Common myeloid progenitor, CD34-positive (primary cell): ENCODE measurements around the gene SFPQ.

ENCODE experiments used
- CTCF ChIA-PET: fragments of 350-600 bp; sonication (Branson Sonifier 250); formaldehyde crosslinking; loops from one replicate; lab custom pipeline; 2021; ENCODE audit warnings: antibody characterized with exemption; lab: Charles Lee
- POLR2A ChIA-PET: fragments of 350-600 bp; sonication (Branson Sonifier 250); formaldehyde crosslinking; loops from one replicate; lab custom pipeline; 2021; ENCODE audit warnings: antibody characterized with exemption; lab: Charles Lee
- DNase-seq, 3 donors: peaks; one replicate each; pipeline versions ENCODE4 v3.0.0 to v3.0.0-alpha.2; 2013
- H3K27ac ChIP-seq, 2 experiments: 1 replicate in 1 of 2; 2 replicates in 1 of 2; pipeline ENCODE4 v1.7.0; 2013; ENCODE audit warnings: inconsistent platforms in 2 of 2, low read length in 2 of 2, mild to moderate bottlenecking in 2 of 2, low read depth in 1 of 2, moderate library complexity in 1 of 2; ENCODE audit not compliant: severe bottlenecking in 2 of 2, insufficient read depth in 1 of 2, poor library complexity in 1 of 2
- H3K27me3 ChIP-seq, 5 experiments: replicated peaks in 2 of 5; 1 replicate in 3 of 5; 2 replicates in 2 of 5; pipeline versions ENCODE4 v1.6.1 to v1.7.0; 2013; ENCODE audit warnings: low read length in 4 of 5, mild to moderate bottlenecking in 2 of 5, moderate library complexity in 2 of 5, inconsistent platforms in 1 of 5; ENCODE audit not compliant: insufficient read depth in 5 of 5, control insufficient read depth in 4 of 5
- H3K36me3 ChIP-seq, 4 experiments: 1 replicate in 2 of 4; 2 replicates in 2 of 4; pipeline versions ENCODE4 v1.6.1 to v1.7.0; 2013; ENCODE audit warnings: low read length in 3 of 4, control low read depth in 1 of 4, mild to moderate bottlenecking in 1 of 4; ENCODE audit not compliant: control insufficient read depth in 4 of 4, insufficient read depth in 4 of 4
- H3K4me1 ChIP-seq, 4 experiments: 1 replicate in 3 of 4; 2 replicates in 1 of 4; pipeline versions ENCODE4 v1.6.1 to v1.7.1; 2013; ENCODE audit warnings: low read length in 3 of 4, mild to moderate bottlenecking in 3 of 4, control low read depth in 1 of 4, inconsistent platforms in 1 of 4, moderate library complexity in 1 of 4; ENCODE audit not compliant: control insufficient read depth in 4 of 4, insufficient read depth in 4 of 4; ENCODE audit errors: control extremely low read depth in 1 of 4
- H3K4me3 ChIP-seq, 7 experiments: 1 replicate in 4 of 7; 2 replicates in 3 of 7; pipeline versions ENCODE4 v1.5.1 to v1.7.0; 2013; ENCODE audit warnings: mild to moderate bottlenecking in 7 of 7, low read length in 6 of 7, moderate library complexity in 6 of 7, inconsistent platforms in 2 of 7, low read depth in 2 of 7, control low read depth in 1 of 7; ENCODE audit not compliant: insufficient read depth in 4 of 7, control insufficient read depth in 1 of 7; ENCODE audit errors: extremely low read depth in 1 of 7
- H3K9me3 ChIP-seq, 5 experiments: 1 replicate in 4 of 5; 2 replicates in 1 of 5; pipeline versions ENCODE4 v1.6.1 to v1.7.1; 2013; ENCODE audit warnings: low read length in 4 of 5, mild to moderate bottlenecking in 2 of 5, inconsistent platforms in 1 of 5, low read depth in 1 of 5, moderate library complexity in 1 of 5; ENCODE audit not compliant: control insufficient read depth in 4 of 5, insufficient read depth in 2 of 5; ENCODE audit errors: control extremely low read depth in 1 of 5
- WGBS: methylation state at CpG from one replicate; pipeline ENCODE4 v1.1.5; 2013; ENCODE audit not compliant: insufficient coverage; 5-methylcytosine and 5-hydroxymethylcytosine counted together

SFPQ gene

GRCh38 chr1:35202048-35202719 lies 9.2 kb upstream of the SFPQ start:
- H3K36me3 ChIP-seq, result no peaks in the 10 kb centered on the region
- ChIA-PET CTCF (interaction anchor here (0.6 to 2.4 kb wide), 23 partner anchors 8 to 284 kb away, joined by 3 to 44 read pairs (median 4); partner anchors contain the start of genes SFPQ, ZMYM1 and ZMYM4), POLR2A (no interaction called here)
- H3K9me3 ChIP-seq, result no peaks in the 10 kb centered on the region
- no peaks in the 10 kb centered on the region for H3K27me3 ChIP-seq
- peaks cover 0 to 4% (median 2%) of the 10 kb centered on the region in 4 experiments for H3K4me1 ChIP-seq
- peak overlapping the region in 2 of 7 experiments; percentile 11 to 40 for H3K4me3 ChIP-seq
- peak; percentile 86 to 94 (median 92) for DNase-seq
- no peak overlapping the region for H3K27ac ChIP-seq
- 33% methylated on average over 3 of the region's 6 CpGs for WGBS

- ChIA-PET CTCF (interaction anchor here (0.6 to 2.4 kb wide), 21 partner anchors 8 to 285 kb away, joined by 3 to 44 read pairs (median 4); partner anchors contain the start of genes SFPQ, ZMYM1 and ZMYM4), POLR2A (no interaction called here)
- DNase-seq, result no peak
- H3K36me3 ChIP-seq, result no peaks in the 10 kb centered on the region
- H3K4me3 ChIP-seq, result no peak overlapping the region
- WGBS, result no CpG with 5 or more reads among the region's 2 CpGs
- no peaks in the 10 kb centered on the region for H3K9me3 ChIP-seq
- no peaks in the 10 kb centered on the region for H3K27me3 ChIP-seq
- H3K4me1 ChIP-seq, result peaks cover 0 to 4% (median 2%) of the 10 kb centered on the region in 4 experiments
- no peak overlapping the region for H3K27ac ChIP-seq
Observed at GRCh38 chr1:35201631-35202030, 8.7 kb upstream of the SFPQ start.

- WGBS, result under 1% methylated on average over 59 of the region's 94 CpGs
- Histone ChIP-seq H3K36me3 (peaks cover 23 to 44% (median 41%) of the 10 kb centered on the region in 4 experiments), H3K4me3 (peak overlapping the region; percentile 90 to 99 (median 96)), H3K27ac (peak overlapping the region; percentile 96 to 99), H3K9me3 (no peaks in the 10 kb centered on the region), H3K27me3 (no peaks in the 10 kb centered on the region), H3K4me1 (peaks cover 14 to 31% (median 30%) of the 10 kb centered on the region in 4 experiments)
- DNase-seq, result peak; percentile 79 to 91 (median 91)
- POLR2A ChIA-PET, result interaction anchor here (0.6 to 1.0 kb wide), 4 partner anchors 9 to 331 kb away, joined by 3 to 5 read pairs (median 3); no protein-coding TSS in a partner anchor
- CTCF ChIA-PET, result interaction anchor here (1.7 kb wide), 1 partner anchor 10 kb away, joined by 5 read pairs; no protein-coding TSS in a partner anchor
Observed at GRCh38 chr1:35192056-35192852, 691 bp downstream of the SFPQ start.

GRCh38 chr1:35191429-35192055 lies 1.4 kb downstream of the SFPQ start:
- Histone ChIP-seq H3K4me3 (peak overlapping the region; percentile 90 to 99 (median 96)), H3K9me3 (no peaks in the 10 kb centered on the region), H3K36me3 (peaks cover 27 to 51% (median 48%) of the 10 kb centered on the region in 4 experiments), H3K27me3 (no peaks in the 10 kb centered on the region), H3K27ac (peak overlapping the region; percentile 96 to 99), H3K4me1 (peaks cover 15 to 31% (median 30%) of the 10 kb centered on the region in 4 experiments)
- ChIA-PET POLR2A (interaction anchor here (1.3 kb wide), 1 partner anchor 10 kb away, joined by 3 read pairs; no protein-coding TSS in a partner anchor), CTCF (no interaction called here)
- DNase-seq, result no peak
- WGBS, result 0% methylated on average over 12 of the region's 25 CpGs

GRCh38 chr1:35190784-35191183 lies 2.2 kb downstream of the SFPQ start:
- Histone ChIP-seq H3K27me3 (no peaks in the 10 kb centered on the region), H3K9me3 (no peaks in the 10 kb centered on the region), H3K36me3 (peaks cover 32 to 59% (median 55%) of the 10 kb centered on the region in 4 experiments), H3K27ac (peak overlapping the region; percentile 26 to 99), H3K4me1 (peaks cover 18 to 35% (median 31%) of the 10 kb centered on the region in 4 experiments), H3K4me3 (peak overlapping the region in 6 of 7 experiments; percentile 90 to 99 (median 96))
- 30% methylated on average over 5 of the region's 6 CpGs for WGBS
- ChIA-PET POLR2A (interaction anchor here (1.3 kb wide), 1 partner anchor 10 kb away, joined by 3 read pairs; no protein-coding TSS in a partner anchor), CTCF (interaction anchor here (1.3 kb wide), 1 partner anchor 159 kb away, joined by 4 read pairs; the partner anchor contains the start of gene ZMYM6)
- DNase-seq, result no peak

- 92% methylated on average over 18 of the region's 20 CpGs for WGBS
- Histone ChIP-seq H3K4me1 (peaks cover 18 to 34% (median 31%) of the 10 kb centered on the region in 4 experiments), H3K27me3 (no peaks in the 10 kb centered on the region), H3K27ac (no peak overlapping the region), H3K9me3 (no peaks in the 10 kb centered on the region), H3K36me3 (peaks cover 43 to 79% (median 70%) of the 10 kb centered on the region in 4 experiments), H3K4me3 (no peak overlapping the region)
- CTCF ChIA-PET, result no interaction called here
- POLR2A ChIA-PET, result no interaction called here
- no peak for DNase-seq
Observed at GRCh38 chr1:35188578-35189392, 4.2 kb downstream of the SFPQ start.
